ENCODE measurements around the gene EHMT1.

EHMT1 gene

GRCh38 chr9:137630679-137631078 is 11.9 kb downstream of the EHMT1 start (continued):
- TF ChIP-seq, protein P1, sequence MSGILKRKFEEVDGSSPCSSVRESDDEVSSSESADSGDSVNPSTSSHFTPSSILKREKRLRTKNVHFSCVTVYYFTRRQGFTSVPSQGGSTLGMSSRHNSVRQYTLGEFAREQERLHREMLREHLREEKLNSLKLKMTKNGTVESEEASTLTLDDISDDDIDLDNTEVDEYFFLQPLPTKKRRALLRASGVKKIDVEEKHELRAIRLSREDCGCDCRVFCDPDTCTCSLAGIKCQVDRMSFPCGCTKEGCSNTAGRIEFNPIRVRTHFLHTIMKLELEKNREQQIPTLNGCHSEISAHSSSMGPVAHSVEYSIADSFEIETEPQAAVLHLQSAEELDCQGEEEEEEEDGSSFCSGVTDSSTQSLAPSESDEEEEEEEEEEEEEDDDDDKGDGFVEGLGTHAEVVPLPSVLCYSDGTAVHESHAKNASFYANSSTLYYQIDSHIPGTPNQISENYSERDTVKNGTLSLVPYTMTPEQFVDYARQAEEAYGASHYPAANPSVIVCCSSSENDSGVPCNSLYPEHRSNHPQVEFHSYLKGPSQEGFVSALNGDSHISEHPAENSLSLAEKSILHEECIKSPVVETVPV (CRISPR knock-in tag; IDR thresholded peaks at IDR 0.05) = no peak
- TF ChIP-seq ZFP30 (CRISPR knock-in tag; IDR thresholded peaks at IDR 0.05) = no peak
- no peak for TF ChIP-seq PPARA (CRISPR knock-in tag; IDR thresholded peaks at IDR 0.05; ENCODE audit: borderline replicate concordance)

- no peak for ATAC-seq
- no peak for TF ChIP-seq PPARA (CRISPR knock-in tag; IDR thresholded peaks at IDR 0.05; ENCODE audit: borderline replicate concordance)
- no peak for TF ChIP-seq PATZ1 (CRISPR knock-in tag; IDR thresholded peaks at IDR 0.05; ENCODE audit: borderline replicate concordance)
- no peak for TF ChIP-seq ZNF8 (CRISPR knock-in tag; IDR thresholded peaks at IDR 0.05)
- no peak for TF ChIP-seq BACH2 (CRISPR knock-in tag; IDR thresholded peaks at IDR 0.05; ENCODE audit: borderline replicate concordance)
- TF ChIP-seq, protein P2, sequence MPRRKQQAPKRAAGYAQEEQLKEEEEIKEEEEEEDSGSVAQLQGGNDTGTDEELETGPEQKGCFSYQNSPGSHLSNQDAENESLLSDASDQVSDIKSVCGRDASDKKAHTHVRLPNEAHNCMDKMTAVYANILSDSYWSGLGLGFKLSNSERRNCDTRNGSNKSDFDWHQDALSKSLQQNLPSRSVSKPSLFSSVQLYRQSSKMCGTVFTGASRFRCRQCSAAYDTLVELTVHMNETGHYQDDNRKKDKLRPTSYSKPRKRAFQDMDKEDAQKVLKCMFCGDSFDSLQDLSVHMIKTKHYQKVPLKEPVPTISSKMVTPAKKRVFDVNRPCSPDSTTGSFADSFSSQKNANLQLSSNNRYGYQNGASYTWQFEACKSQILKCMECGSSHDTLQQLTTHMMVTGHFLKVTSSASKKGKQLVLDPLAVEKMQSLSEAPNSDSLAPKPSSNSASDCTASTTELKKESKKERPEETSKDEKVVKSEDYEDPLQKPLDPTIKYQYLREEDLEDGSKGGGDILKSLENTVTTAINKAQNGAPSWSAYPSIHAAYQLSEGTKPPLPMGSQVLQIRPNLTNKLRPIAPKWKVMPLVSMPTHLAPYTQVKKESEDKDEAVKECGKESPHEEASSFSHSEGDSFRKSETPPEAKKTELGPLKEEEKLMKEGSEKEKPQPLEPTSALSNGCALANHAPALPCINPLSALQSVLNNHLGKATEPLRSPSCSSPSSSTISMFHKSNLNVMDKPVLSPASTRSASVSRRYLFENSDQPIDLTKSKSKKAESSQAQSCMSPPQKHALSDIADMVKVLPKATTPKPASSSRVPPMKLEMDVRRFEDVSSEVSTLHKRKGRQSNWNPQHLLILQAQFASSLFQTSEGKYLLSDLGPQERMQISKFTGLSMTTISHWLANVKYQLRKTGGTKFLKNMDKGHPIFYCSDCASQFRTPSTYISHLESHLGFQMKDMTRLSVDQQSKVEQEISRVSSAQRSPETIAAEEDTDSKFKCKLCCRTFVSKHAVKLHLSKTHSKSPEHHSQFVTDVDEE (CRISPR knock-in tag; IDR thresholded peaks at IDR 0.05) = no peak
- TF ChIP-seq RARB (CRISPR knock-in tag; IDR thresholded peaks at IDR 0.05) = no peak
- no peak for TF ChIP-seq GLIS3 (CRISPR knock-in tag; IDR thresholded peaks at IDR 0.05)
- TF ChIP-seq, protein P3, sequence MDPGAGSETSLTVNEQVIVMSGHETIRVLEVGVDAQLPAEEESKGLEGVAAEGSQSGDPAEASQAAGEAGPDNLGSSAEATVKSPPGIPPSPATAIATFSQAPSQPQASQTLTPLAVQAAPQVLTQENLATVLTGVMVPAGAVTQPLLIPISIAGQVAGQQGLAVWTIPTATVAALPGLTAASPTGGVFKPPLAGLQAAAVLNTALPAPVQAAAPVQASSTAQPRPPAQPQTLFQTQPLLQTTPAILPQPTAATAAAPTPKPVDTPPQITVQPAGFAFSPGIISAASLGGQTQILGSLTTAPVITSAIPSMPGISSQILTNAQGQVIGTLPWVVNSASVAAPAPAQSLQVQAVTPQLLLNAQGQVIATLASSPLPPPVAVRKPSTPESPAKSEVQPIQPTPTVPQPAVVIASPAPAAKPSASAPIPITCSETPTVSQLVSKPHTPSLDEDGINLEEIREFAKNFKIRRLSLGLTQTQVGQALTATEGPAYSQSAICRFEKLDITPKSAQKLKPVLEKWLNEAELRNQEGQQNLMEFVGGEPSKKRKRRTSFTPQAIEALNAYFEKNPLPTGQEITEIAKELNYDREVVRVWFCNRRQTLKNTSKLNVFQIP (CRISPR knock-in tag; IDR thresholded peaks at IDR 0.05; ENCODE audit: borderline replicate concordance, low read depth) = no peak
- no peak for TF ChIP-seq CSDC2 (CRISPR knock-in tag; IDR thresholded peaks at IDR 0.05)
- TF ChIP-seq SNAI2 (CRISPR knock-in tag; IDR thresholded peaks at IDR 0.05) = no peak
- TF ChIP-seq TOX (CRISPR knock-in tag; IDR thresholded peaks at IDR 0.05; ENCODE audit: borderline replicate concordance) = no peak
- TF ChIP-seq ZC3H10 (CRISPR knock-in tag; IDR thresholded peaks at IDR 0.05) = no peak
- no peak for TF ChIP-seq ZFP3 (CRISPR knock-in tag; IDR thresholded peaks at IDR 0.05)
- TF ChIP-seq ZNF70 (CRISPR knock-in tag; IDR thresholded peaks at IDR 0.05) = no peak
- TF ChIP-seq ZNF565 (CRISPR knock-in tag; conservative IDR thresholded peaks at IDR 0.05; ENCODE audit: low read depth) = no peak
- TF ChIP-seq, protein P1 (CRISPR knock-in tag; IDR thresholded peaks at IDR 0.05) = no peak
- TF ChIP-seq CREB5 (CRISPR knock-in tag; IDR thresholded peaks at IDR 0.05; ENCODE audit: low read depth) = no peak
- TF ChIP-seq OSR1 (CRISPR knock-in tag; IDR thresholded peaks at IDR 0.05) = no peak
Observed at GRCh38 chr9:137631345-137632229, 12.8 kb downstream of the EHMT1 start.
